ENCODE data around the gene SYT8. TPM values are rescaled to one million over a fixed set of nuclear protein-coding genes. Genes with fewer than 3 reads are reported as not detected.

The SYT8 gene
- total and polyA plus RNA-seq, 2 donors (not counting 1 experiment from before 2014, with no cell fraction given) = not detected

GRCh38 chr11:1848640-1849430 is 14.0 kb downstream of the SYT8 start:
- no peak overlapping the region for H2AFZ ChIP-seq (ENCODE audit: insufficient read depth, low read depth, low read length, poor library complexity, severe bottlenecking)
- no peak for ATAC-seq (ENCODE audit: low read depth)
- WGBS (ENCODE audit: insufficient coverage) = 98% methylated on average over 11 of the region's 19 CpGs
- Mint-ChIP-seq H3K27ac (peak overlapping the region; percentile 97), H3K27me3 (no peaks in the 10 kb centered on the region), H3K4me1 (peaks cover 88% of the 10 kb centered on the region), H3K4me3 (no peak overlapping the region), H3K9me3 (ENCODE audit: insufficient read depth) (no peaks in the 10 kb centered on the region)
- H3K4me3 ChIP-seq (ENCODE audit: control extremely low read depth in 1 of 5, extremely low read depth in 1 of 5, insufficient read depth in 1 of 5, low read depth in 2 of 5, low read length in 4 of 5) = no peak overlapping the region
- POLR2A ChIA-PET = interaction anchor here (0.7 kb wide), 1 partner anchor 43 kb away, joined by 6 read pairs; no protein-coding TSS in a partner anchor
- intact Hi-C loops (cut with micrococcal nuclease) = loop anchor here (10.0 kb wide), 1 partner anchor 84 kb away; the partner anchor contains the start of gene CTSD
- H3K36me3 ChIP-seq (replicated peaks in 1 of 2; ENCODE audit: control extremely low read depth in 1 of 2, control insufficient read depth in 1 of 2, extremely low read depth in 1 of 2, insufficient read depth in 2 of 2, low read length in 1 of 2) = no peaks in the 10 kb centered on the region
- peaks cover 71 to 89% of the 10 kb centered on the region in 2 donors for H3K4me1 ChIP-seq (ENCODE audit: control insufficient read depth in 2 of 2, insufficient read depth in 2 of 2, low read length in 2 of 2)
- H3K27ac ChIP-seq (ENCODE audit: low read length in 2 of 2) = peak overlapping the region in 1 of 2 donors; percentile 94
- H4K20me1 ChIP-seq (ENCODE audit: control insufficient read depth, insufficient read depth, low read length, poor library complexity, severe bottlenecking) = peaks cover 9% of the 10 kb centered on the region
- no peaks in the 10 kb centered on the region for H3K9me3 ChIP-seq (ENCODE audit: control extremely low read depth in 1 of 3, control insufficient read depth in 2 of 3, insufficient read depth in 1 of 3, low read length in 2 of 3)
- CTCF ChIA-PET = interaction anchor here (1.1 to 10.2 kb wide), 7 partner anchors 9 to 155 kb away, joined by 3 to 104 read pairs (median 10); partner anchors contain the start of gene TNNI2
- no peak overlapping the region for H3K4me2 ChIP-seq (replicated peaks; ENCODE audit: low read depth, low read length, poor library complexity, severe bottlenecking)
- H3K27me3 ChIP-seq (replicated peaks in 1 of 4; ENCODE audit: control extremely low read depth in 1 of 4, control insufficient read depth in 3 of 4, insufficient read depth in 4 of 4, low read length in 3 of 4) = no peaks in the 10 kb centered on the region
- DNase-seq = no peak
- TF ChIP-seq CTCF (IDR thresholded peaks at IDR 0.05) (no peak), EZH2 (IDR thresholded peaks at IDR 0.05; ENCODE audit: borderline replicate concordance, insufficient read depth, low read depth, low read length, poor library complexity, severe bottlenecking) (no peak)
- H3K79me2 ChIP-seq (ENCODE audit: control insufficient read depth, insufficient read depth, low read length) = peaks cover 48% of the 10 kb centered on the region
- no peak overlapping the region for H3K9ac ChIP-seq (ENCODE audit: low read length)

Measured in B cell (primary cell).